ENCODE results near the gene PSMB2.

DNA sequence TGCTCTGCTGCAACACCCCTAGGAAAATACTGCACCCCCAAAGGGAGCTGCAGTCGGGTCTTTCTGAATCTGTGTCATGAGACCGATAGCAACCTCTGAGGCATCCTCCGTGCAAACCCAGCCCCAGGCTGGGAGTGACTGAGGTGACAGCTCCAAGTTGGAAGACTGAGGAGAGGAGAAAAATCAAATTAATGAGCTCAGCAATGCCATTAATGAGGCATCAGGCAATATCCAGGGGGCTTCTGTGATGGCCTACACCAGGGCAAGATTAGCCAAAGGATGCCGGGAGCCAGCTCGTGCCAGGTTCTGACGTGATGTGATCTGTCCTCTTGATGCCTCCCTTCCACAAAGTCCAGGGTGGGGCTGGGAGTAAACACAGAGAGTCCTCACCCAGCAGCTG is 30.8 kb upstream of the PSMB2 start:
- TF ChIP-seq CTCF (IDR thresholded peaks at IDR 0.05; ENCODE audit: low read depth, low read length) = no peak
- no peak for TF ChIP-seq EZH2phosphoT487 (IDR thresholded peaks at IDR 0.05; ENCODE audit: low read depth)
